K562 (cell line): Measurements from ENCODE around the gene TMEM273. TPM values are rescaled to one million over a fixed set of nuclear protein-coding genes. Genes with fewer than 3 reads are reported as not detected.

Experiments
- ATF2 ChIP-seq: sonication (generic); formaldehyde crosslinking; IDR thresholded peaks from 2 replicates; pipeline ENCODE4 v1.8.1; 2022; ENCODE audit warnings: missing genetic modification reagents
- GABPB2 ChIP-seq: fragments of 250-450 bp; sonication (Bioruptor Pico); conservative IDR thresholded peaks from 2 replicates; pipeline ENCODE4 v1.5.1; 2021; ENCODE audit warnings: mild to moderate bottlenecking
- MCM7 ChIP-seq, 2 experiments: fragments of 450-650 bp; IDR thresholded peaks; 2 replicates each; pipeline ENCODE4 v1.6.1; 2016 to 2018
- NONO ChIP-seq, 2 experiments: fragments of 200-400 bp in 1 of 2; fragments of 450-650 bp in 1 of 2; formaldehyde crosslinking in 1 of 2; IDR thresholded peaks; 2 replicates each; pipeline ENCODE4 v1.6.1; 2017; ENCODE audit warnings: low read depth in 2 of 2, mild to moderate bottlenecking in 2 of 2, moderate library complexity in 2 of 2, low read length in 1 of 2
- PRDM10 ChIP-seq: fragments of 450-650 bp; IDR thresholded peaks from 2 replicates; pipeline ENCODE4 v1.6.1; 2018; ENCODE audit not compliant: partially characterized antibody
- RB1 ChIP-seq: fragments of 450-650 bp; IDR thresholded peaks from 2 replicates; pipeline ENCODE4 v1.6.1; 2017; ENCODE audit warnings: low read depth, mild to moderate bottlenecking
- RBFOX2 ChIP-seq: fragments of 200-400 bp; formaldehyde crosslinking; IDR thresholded peaks from 2 replicates; pipeline ENCODE4 v1.6.1; 2017; ENCODE audit warnings: low read depth, mild to moderate bottlenecking, low read length, moderate library complexity
- TAF9B ChIP-seq: fragments of 450-650 bp; IDR thresholded peaks from 2 replicates; pipeline ENCODE4 v1.6.1; 2018; ENCODE audit warnings: mild to moderate bottlenecking; ENCODE audit not compliant: partially characterized antibody
- U2AF2 ChIP-seq: fragments of 200-400 bp; formaldehyde crosslinking; optimal IDR thresholded peaks from 2 replicates; pipeline ENCODE3; 2017; ENCODE audit warnings: low read depth, mild to moderate bottlenecking, low read length
- XRCC4 ChIP-seq: IDR thresholded peaks from one replicate; pipeline ENCODE4 v1.6.1; 2011; ENCODE audit not compliant: insufficient read depth, insufficient read length; ENCODE audit errors: extremely low read depth
- XRCC5 ChIP-seq: fragments of 200-400 bp; formaldehyde crosslinking; IDR thresholded peaks from 2 replicates; pipeline ENCODE4 v1.6.1; 2017; ENCODE audit warnings: low read depth, mild to moderate bottlenecking, low read length
- ZBTB49 ChIP-seq: sonication (generic); formaldehyde crosslinking; IDR thresholded peaks from 2 replicates; pipeline ENCODE4 v1.8.0; 2022; ENCODE audit warnings: missing genetic modification reagents, mild to moderate bottlenecking, borderline replicate concordance
- ZKSCAN8 ChIP-seq: fragments of 200-800 bp; sonication (Bioruptor generic); IDR thresholded peaks from 2 replicates; pipeline ENCODE4 v1.6.1; 2016; ENCODE audit warnings: missing genetic modification characterization, missing compliant biosample characterization
- ZNF512 ChIP-seq: IDR thresholded peaks from 2 replicates; pipeline ENCODE4 v1.6.1; 2016; ENCODE audit warnings: missing genetic modification characterization, missing compliant biosample characterization
- ZNF830 ChIP-seq: fragments of 250-450 bp; sonication (Bioruptor Pico); IDR thresholded peaks from 2 replicates; pipeline ENCODE4 v1.5.0; 2021; ENCODE audit warnings: mild to moderate bottlenecking
- polyA plus RNA-seq, 8 experiments: library from polyadenylated mRNA; depleted of rRNA in 4 of 8; stranded (reverse) in 5 of 8; unstranded in 3 of 8; fragments of >200 nt; fragmentation: Nextera tagmentation in 2 of 8; fragmentation: Illumina TruSeq in 1 of 8; extraction: Ambion mirVana in 2 of 8; extraction: Trizol in 1 of 8; gene quantifications; 2 replicates each; pipeline versions ENCODE4 v1.2.1 to v1.2.3, GENCODE V29; 2011 to 2014; ENCODE audit warnings: inconsistent platforms in 1 of 8, missing spikeins in 1 of 8
- total RNA-seq, 7 experiments: library from RNA; depleted of rRNA in 6 of 7; stranded (reverse); fragments of >200 nt in 6 of 7; fragmentation: Illumina TruSeq in 2 of 7; extraction: Trizol in 2 of 7; gene quantifications; 2 replicates each; pipeline versions ENCODE4 v1.2.1 to v1.2.3, GENCODE V29; 2011 to 2021; ENCODE audit warnings: low replicate concordance in 1 of 7

Gene TMEM273
- total and polyA plus RNA-seq, 9 of the 15 experiments (the other 6 are each of a cell fraction or from before 2014, with no cell fraction given): 39.2 to 131 (median 95.6) TPM

- TF ChIP-seq U2AF2 (no peak), ZNF830 (no peak), NONO (IDR thresholded peaks at IDR 0.05; ENCODE audit: low read depth in 2 of 2, low read length in 1 of 2) (no peak), ATF2 (CRISPR knock-in tag) (no peak), RB1 (peak; percentile 33; the same call in 1 of the 2 replicates), XRCC4 (no peak), GABPB2 (CRISPR knock-in tag) (no peak), ZBTB49 (CRISPR knock-in tag) (no peak), RBFOX2 (no peak), MCM7 (IDR thresholded peaks at IDR 0.05) (no peak), TAF9B (no peak), XRCC5 (peak; percentile 57; the same call in 1 of the 2 replicates), ZNF512 (no peak), ZKSCAN8 (CRISPR knock-in tag) (no peak), PRDM10 (no peak)
Observed at GRCh38 chr10:49164559-49165188, 23.5 kb downstream of the TMEM273 start (continued).
